Uterus (tissue), 4 donors: ENCODE results near the gene DYNLT2B. TPM values are rescaled to one million over a fixed set of nuclear protein-coding genes. Genes with fewer than 3 reads are reported as not detected.
"Not testable (repeated sequence)": the region's sequence is repeated elsewhere in the genome, so short reads cannot be mapped to it uniquely, and the experiment has no call there.

Experiments
- DNase-seq, 2 donors: peaks; one replicate each; pipeline ENCODE4 v3.0.0-alpha.2; 2019 to 2020
- H3K27ac ChIP-seq, 2 donors: fragments of 200-600 bp; sonication (generic); 1 replicate in 1 of 2; 2 replicates in 1 of 2; pipeline ENCODE4 v1.5.1; 2016 to 2018
- H3K27me3 ChIP-seq, 2 donors: fragments of 200-600 bp; sonication (generic); one replicate each; pipeline ENCODE4 v1.5.1; 2018 to 2019; ENCODE audit warnings: control low read depth in 1 of 2
- H3K36me3 ChIP-seq, 2 donors: fragments of 200-600 bp; sonication (generic); one replicate each; pipeline ENCODE4 v1.5.1; 2019; ENCODE audit warnings: control low read depth in 1 of 2
- H3K4me1 ChIP-seq, 2 donors: fragments of 200-600 bp; sonication (generic); one replicate each; pipeline ENCODE4 v1.5.1; 2018 to 2019; ENCODE audit warnings: control low read depth in 1 of 2
- H3K4me3 ChIP-seq, 2 donors: fragments of 200-600 bp; sonication (generic); 1 replicate in 1 of 2; 2 replicates in 1 of 2; pipeline ENCODE4 v1.5.1; 2018 to 2019; ENCODE audit warnings: mild to moderate bottlenecking in 1 of 2
- H3K9me3 ChIP-seq, 2 donors: fragments of 200-600 bp; sonication (generic); one replicate each; pipeline ENCODE4 v1.5.1; 2019; ENCODE audit warnings: control low read depth in 1 of 2
- POLR2A ChIP-seq, 2 donors: fragments of 450-650 bp; IDR thresholded peaks; one replicate each; pipeline ENCODE4 v1.6.1; 2016; ENCODE audit warnings: antibody characterized with exemption in 2 of 2, mild to moderate bottlenecking in 1 of 2, moderate library complexity in 1 of 2
- intact Hi-C: fragments of 100-400 bp; cut with DNase I; formaldehyde crosslinking; loops from one replicate; pipeline ENCODE4 v1.15.1; 2023; ENCODE audit warnings: low total_unique reads
- total RNA-seq, 4 donors: library from RNA; depleted of rRNA in 3 of 4; stranded (reverse); fragments of >200 nt in 3 of 4; gene quantifications; one replicate each; pipeline versions ENCODE4 v1.1.0 to v1.2.4, GENCODE V29; 2014 to 2023
- TF ChIP-seq, protein P1 (sequence below), 4 experiments: fragments of 200-600 bp in 2 of 4; fragments of 450-650 bp in 2 of 4; sonication (generic) in 2 of 4; IDR thresholded peaks; one replicate each; pipeline ENCODE4 v1.5.1; 2016 to 2019; ENCODE audit warnings: antibody characterized with exemption in 4 of 4, mild to moderate bottlenecking in 2 of 4, moderate library complexity in 1 of 4
- donor health status: DM: yes; HTN: yes; CAD: no.

DYNLT2B gene
- total RNA-seq, 4 donors from 2014 or later, result 1.3 to 12.0 (median 7.3) TPM; not detected in 1

- TF ChIP-seq POLR2A (IDR thresholded peaks at IDR 0.05), result no peak
- TF ChIP-seq, protein P1, sequence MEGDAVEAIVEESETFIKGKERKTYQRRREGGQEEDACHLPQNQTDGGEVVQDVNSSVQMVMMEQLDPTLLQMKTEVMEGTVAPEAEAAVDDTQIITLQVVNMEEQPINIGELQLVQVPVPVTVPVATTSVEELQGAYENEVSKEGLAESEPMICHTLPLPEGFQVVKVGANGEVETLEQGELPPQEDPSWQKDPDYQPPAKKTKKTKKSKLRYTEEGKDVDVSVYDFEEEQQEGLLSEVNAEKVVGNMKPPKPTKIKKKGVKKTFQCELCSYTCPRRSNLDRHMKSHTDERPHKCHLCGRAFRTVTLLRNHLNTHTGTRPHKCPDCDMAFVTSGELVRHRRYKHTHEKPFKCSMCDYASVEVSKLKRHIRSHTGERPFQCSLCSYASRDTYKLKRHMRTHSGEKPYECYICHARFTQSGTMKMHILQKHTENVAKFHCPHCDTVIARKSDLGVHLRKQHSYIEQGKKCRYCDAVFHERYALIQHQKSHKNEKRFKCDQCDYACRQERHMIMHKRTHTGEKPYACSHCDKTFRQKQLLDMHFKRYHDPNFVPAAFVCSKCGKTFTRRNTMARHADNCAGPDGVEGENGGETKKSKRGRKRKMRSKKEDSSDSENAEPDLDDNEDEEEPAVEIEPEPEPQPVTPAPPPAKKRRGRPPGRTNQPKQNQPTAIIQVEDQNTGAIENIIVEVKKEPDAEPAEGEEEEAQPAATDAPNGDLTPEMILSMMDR (IDR thresholded peaks at IDR 0.05), result no peak
- intact Hi-C loops, result no loop called here
- no peaks in the 10 kb centered on the region for H3K9me3 ChIP-seq
Measured at GRCh38 chr3:196348698-196349097, 30.7 kb upstream of the DYNLT2B start.

DNA sequence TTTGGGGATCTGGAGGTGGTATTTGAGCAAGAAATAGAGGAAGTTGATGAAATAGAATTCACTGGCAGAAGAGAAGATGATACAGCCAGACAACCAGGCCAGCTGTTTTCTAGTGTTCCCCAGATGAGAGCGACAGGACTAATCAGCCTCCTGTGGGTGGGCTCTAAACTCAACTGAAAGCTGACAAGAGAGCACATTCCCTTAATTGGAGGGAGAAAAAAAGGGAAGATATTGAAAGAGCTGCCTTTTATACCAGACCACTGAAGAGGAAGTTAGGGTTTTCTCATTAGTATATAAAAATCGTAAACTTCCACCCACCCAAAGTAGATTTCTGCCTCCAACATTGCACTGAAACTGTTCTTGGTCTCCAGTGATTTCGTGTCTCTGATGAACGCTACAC lies 26.6 kb upstream of the DYNLT2B start:
- no peak for TF ChIP-seq POLR2A (IDR thresholded peaks at IDR 0.05)
- TF ChIP-seq, protein P1 (IDR thresholded peaks at IDR 0.05), result no peak
- Histone ChIP-seq H3K27ac (no peak overlapping the region), H3K27me3 (no peaks in the 10 kb centered on the region), H3K9me3 (no peaks in the 10 kb centered on the region), H3K4me3 (no peak overlapping the region), H3K36me3 (no peaks in the 10 kb centered on the region), H3K4me1 (no peaks in the 10 kb centered on the region)
- DNase-seq, result no peak
- intact Hi-C loops, result no loop called here

More at GRCh38 chr3:196348698-196349097, 30.7 kb upstream of the DYNLT2B start:
- Histone ChIP-seq H3K27me3 (no peaks in the 10 kb centered on the region), H3K4me3 (no peak overlapping the region), H3K27ac (no peak overlapping the region), H3K36me3 (no peaks in the 10 kb centered on the region), H3K4me1 (no peaks in the 10 kb centered on the region)
- DNase-seq, result no peak

DNA sequence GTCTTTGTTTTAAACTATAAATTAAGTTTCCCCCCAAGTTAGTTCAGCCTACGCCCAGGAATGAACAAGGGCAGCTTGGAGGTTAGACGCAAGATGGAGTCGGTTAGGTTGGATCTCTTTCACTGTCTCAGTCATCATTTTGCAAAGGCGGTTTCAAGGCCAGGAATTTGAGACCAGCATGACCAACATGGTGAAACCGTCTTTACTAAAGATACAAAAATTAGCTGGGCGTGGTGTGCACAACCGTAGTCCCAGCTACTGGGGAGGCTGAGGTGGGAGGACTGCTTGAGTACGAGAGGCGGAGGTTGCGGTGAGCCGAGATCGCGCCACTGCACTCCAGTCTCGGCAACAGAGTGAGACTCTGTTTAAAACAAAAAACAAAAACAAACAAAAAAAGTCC lies 25.9 kb upstream of the DYNLT2B start:
- H3K9me3 ChIP-seq, H3K4me1 ChIP-seq, intact Hi-C loops, H3K27me3 ChIP-seq, DNase-seq, H3K4me3 ChIP-seq, H3K27ac ChIP-seq, H3K36me3 ChIP-seq: not testable (repeated sequence)

GRCh38 chr3:196341137-196341536 lies 23.1 kb upstream of the DYNLT2B start:
- intact Hi-C loops, result no loop called here
- H3K27me3 ChIP-seq, result no peaks in the 10 kb centered on the region
- no peak overlapping the region for H3K4me3 ChIP-seq
- no peaks in the 10 kb centered on the region for H3K9me3 ChIP-seq
- H3K27ac ChIP-seq, result no peak overlapping the region
- DNase-seq, result no peak
- no peaks in the 10 kb centered on the region for H3K4me1 ChIP-seq
- no peaks in the 10 kb centered on the region for H3K36me3 ChIP-seq
- TF ChIP-seq, protein P1 (IDR thresholded peaks at IDR 0.05), result no peak
- no peak for TF ChIP-seq POLR2A (IDR thresholded peaks at IDR 0.05)

DNA sequence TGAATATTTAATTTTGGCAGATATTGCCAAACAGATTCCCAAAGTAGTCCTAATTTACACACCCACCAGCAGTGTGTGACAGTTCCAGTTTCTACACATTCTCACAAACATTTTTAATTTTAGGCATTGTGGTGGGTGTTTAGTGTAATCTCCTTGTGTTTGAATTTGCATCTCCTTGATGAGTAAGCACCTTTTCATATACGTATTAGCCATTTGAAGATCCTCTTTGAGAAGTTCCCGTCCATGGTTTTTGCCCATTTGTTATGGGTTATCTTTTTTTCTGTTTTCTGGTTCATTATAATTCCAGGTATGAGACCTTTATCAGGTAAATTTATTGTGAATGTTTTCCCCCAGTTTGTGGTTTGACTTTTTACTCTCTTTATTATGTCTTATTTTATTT lies 22.4 kb upstream of the DYNLT2B start:
- no peak for DNase-seq
- H3K4me3 ChIP-seq, result no peak overlapping the region
- no peak overlapping the region for H3K27ac ChIP-seq
- no peaks in the 10 kb centered on the region for H3K36me3 ChIP-seq
- intact Hi-C loops, result no loop called here
- TF ChIP-seq, protein P1 (IDR thresholded peaks at IDR 0.05), result no peak
- TF ChIP-seq POLR2A (IDR thresholded peaks at IDR 0.05), result no peak
- H3K4me1 ChIP-seq, result no peaks in the 10 kb centered on the region
- H3K9me3 ChIP-seq, result no peaks in the 10 kb centered on the region
- H3K27me3 ChIP-seq, result no peaks in the 10 kb centered on the region
